ENCODE data around the gene CALCR.
"Not testable (repeated sequence)": the region's sequence is repeated elsewhere in the genome, so short reads cannot be mapped to it uniquely, and the experiment has no call there.

Gene CALCR

GRCh38 chr7:93559639-93560491 is 14.7 kb downstream of the CALCR start:
- peak; percentile 22 to 77 for DNase-seq

- peak; percentile 13 to 51 for DNase-seq
Observed at GRCh38 chr7:93558705-93559614, 15.6 kb downstream of the CALCR start.

DNA sequence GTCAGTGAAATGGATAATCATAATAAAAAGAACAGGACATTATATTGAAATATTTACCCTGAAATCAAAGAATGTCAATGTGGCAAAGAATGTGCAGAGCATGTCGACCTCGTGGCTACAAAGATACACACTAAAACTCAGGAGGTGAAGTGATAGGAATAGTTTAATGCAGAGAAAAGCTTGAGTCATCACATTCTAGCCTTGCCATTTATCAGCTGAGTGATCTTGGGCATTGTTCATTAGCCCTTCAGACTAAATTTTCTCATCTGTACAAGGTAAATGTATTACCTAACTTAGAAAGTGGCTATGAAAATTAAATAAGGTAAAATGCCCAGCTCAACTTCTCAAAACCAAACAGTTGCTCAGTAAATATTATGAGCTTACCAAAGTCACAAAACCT is 22.6 kb downstream of the CALCR start:
- DNase-seq = no peak

- peak; percentile 45 to 50 for DNase-seq
Observed at GRCh38 chr7:93551063-93551895, 23.2 kb downstream of the CALCR start.

- no peak for DNase-seq
Observed at GRCh38 chr7:93547716-93548115, 26.8 kb downstream of the CALCR start.

- DNase-seq = no peak
Observed at GRCh38 chr7:93544691-93545090, 29.8 kb downstream of the CALCR start.

DNA sequence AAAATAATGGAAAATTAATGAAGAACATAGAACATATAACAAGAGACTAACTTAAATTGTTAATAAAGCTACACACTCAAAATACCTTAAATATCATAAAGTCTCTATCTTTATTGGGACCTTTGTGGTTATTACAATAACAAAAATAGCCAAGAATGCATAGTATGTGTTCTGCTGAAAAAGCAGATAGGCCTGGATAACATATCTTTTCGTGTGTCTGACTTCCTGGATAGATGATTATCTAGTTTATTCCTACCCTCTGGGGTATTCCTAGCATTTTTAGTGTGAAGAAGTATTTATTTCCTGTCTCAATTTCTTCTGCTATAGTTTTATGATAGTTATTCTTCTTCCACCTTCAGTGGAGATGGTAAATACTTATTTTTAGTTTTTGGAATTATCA is 36.5 kb downstream of the CALCR start:
- no peak for DNase-seq

GRCh38 chr7:93535616-93536015 is 38.9 kb downstream of the CALCR start:
- DNase-seq = no peak

DNA sequence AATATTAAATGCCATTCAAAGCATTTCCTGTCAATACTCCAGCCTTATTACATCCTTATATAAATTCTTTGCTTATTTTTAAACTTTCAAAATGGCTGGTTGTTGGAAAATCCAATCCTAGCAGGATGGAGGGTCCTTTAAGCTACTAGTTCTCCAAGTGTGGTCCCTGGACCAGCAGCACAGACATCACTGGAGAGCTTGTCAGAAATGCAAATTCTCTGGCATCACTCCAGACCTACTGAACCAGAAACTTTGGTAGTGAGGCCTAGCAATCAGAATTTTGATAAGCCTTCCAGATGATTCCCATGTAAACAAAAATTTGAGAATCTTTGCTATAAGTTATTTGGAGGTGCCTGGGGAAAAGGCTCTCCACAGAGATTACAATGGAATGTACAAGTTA is 43.8 kb downstream of the CALCR start:
- DNase-seq = no peak

GRCh38 chr7:93516834-93517233 is 57.7 kb downstream of the CALCR start:
- no peak for DNase-seq

DNA sequence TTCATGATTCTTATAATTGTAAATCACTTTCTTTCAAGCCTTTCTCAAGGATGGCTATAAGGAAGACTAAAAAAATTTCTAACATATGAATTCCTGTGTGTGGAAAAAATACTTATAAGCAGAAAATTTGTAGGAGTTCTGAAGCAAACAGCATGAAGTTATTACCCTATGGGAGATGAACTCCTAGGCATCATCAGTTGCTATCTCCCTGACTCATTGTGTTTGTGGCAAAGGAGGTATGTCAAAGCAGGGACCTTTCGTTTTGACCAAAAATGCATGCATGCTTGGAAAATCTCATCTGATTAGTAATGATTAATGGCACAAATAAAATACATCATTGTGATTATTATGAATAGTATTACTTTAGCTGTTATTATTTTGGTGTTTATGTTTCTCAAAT is 59.4 kb downstream of the CALCR start:
- DNase-seq = no peak

DNA sequence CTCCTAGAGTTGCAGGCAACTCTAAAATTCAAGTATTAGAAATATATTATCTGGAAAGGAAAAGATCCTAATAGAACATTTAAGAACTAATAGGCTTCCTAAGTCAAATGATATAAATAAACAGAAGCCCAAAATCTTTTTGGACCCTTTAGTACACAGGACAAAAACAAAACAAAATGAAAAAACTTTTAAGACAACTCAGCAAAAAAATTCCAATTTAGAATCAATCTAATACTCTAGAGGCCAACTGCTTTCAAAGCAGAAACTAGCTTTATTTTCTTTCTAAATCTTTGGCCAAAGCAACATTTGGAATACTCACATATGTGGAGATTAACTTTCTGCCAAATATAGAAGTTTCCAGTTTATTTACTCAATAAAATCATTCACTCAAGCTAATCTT is 65.2 kb downstream of the CALCR start:
- no peak for DNase-seq

DNA sequence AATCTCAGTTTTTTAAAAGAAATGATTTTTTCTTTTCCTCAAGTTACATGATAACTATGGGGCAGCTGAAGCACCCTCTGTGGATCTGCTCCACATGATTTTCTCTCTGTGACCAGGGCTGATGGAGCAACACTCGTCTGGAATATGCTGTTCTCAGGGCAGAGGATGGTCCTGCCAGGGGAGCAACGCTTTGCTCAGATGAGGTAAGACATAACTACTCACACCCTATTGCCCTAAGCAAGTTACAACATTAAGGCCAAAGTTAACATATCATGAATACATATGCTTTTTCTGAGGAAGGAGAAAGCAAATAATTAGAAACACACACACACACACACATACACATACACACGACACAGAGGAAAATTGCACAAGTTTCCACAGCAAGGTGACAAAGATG is 71.4 kb downstream of the CALCR start:
- DNase-seq = no peak

DNA sequence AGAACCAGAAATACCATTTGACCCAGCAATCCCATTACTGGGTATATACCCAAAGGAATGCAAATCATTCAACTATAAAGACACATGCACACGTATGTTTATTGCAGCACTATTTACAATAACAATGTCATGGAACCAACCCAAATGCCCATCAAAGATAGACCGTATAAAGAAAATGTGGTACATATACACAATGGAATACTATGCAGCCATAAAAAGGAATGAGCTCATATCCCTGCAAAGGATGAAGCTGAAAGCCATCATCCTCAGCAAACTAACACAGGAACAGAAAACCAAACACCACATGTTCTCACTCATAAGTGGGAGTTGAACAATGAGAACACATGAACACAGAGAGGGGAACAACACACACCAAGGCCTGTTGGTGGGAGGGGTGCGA is 82.7 kb downstream of the CALCR start:
- not testable (repeated sequence) for DNase-seq

DNA sequence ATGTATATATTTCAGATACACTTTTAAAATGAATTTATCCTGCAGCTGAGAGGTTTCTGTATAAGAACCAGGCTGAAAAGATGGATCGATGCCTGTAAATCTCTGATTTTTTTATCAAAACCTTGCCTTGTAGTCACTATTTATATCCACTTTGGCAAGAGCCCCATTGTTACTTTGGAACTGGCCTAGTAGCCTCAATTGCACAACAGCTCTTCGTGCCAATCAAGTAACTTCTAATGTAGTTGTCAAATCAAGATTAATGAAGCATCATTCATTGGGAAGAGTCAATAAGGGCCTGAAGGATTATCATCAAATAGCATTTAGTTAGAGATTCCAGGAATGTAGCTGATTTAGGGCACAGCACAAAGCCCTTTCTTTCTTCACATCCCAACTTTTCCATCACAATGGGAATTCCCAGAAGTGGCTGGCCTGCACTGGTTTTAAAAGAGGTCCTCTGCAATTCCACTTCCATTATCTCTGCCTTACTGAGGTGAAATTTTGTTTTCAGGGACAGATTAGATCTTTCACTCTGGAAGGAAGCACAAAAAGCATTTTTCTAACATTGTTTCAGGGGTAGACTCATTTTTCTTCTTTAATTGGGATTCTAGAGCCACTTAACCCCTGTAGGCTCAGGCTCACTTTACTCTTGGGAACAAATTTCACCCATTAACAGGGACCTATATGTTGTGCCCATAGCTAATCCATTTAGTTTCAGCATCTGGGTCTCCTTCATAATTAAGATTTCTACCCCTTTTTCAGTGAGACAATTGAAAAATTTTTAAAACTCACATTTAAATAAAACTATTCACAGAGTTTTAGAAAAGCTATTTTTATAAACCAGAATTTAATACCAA is 97.8 kb downstream of the CALCR start:
- DNase-seq = no peak

- DNase-seq = no peak
Observed at GRCh38 chr7:93475811-93476210, 98.7 kb downstream of the CALCR start.

DNA sequence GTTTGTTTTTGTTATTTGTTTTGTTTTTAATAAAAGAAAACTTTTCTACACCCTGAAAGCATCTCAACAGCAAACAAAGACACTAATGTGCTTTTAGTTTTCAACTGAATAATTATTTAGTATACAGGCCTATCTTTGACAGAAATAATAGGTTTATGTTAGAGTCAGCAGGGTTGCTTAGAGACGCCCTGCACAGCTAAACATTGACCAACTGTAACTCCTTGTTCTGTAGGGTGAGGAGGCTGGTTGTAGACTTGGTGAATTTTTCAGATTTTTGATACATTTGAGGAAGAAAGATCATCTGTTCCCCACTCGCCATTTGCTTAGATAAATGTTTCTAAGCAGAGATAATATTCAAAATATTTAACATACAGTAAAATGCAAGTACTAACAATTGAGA is 103.1 kb downstream of the CALCR start:
- DNase-seq = no peak

- no peak for DNase-seq
Observed at GRCh38 chr7:93463764-93464163, 110.8 kb downstream of the CALCR start.

- DNase-seq = peak in 1 of 2 donors; percentile 3
Observed at GRCh38 chr7:93461350-93461749, 113.2 kb downstream of the CALCR start.

- no peak for DNase-seq
Observed at GRCh38 chr7:93453262-93453661, 121.3 kb downstream of the CALCR start.

- no peak for DNase-seq
Observed at GRCh38 chr7:93448176-93448575, 126.3 kb downstream of the CALCR start.

- DNase-seq = no peak
Observed at GRCh38 chr7:93447509-93447908, 127.0 kb downstream of the CALCR start.

Measured in inflammatory macrophage (primary cell).